Activated naive CD4-positive, alpha-beta T cell treated with anti-CD3 and anti-CD28 coated beads, Interleukin-2, amount 50 U/mL, for 24 hours (primary cell): Measurements from ENCODE around the gene DIS3L2.

Experiments used
- H3K27ac Mint-ChIP-seq: one replicate; pipeline ENCODE4 v1.8.0; 2021; ENCODE audit warnings: mild to moderate bottlenecking, mixed read lengths
- H3K27me3 Mint-ChIP-seq: one replicate; pipeline ENCODE4 v1.8.0; 2021; ENCODE audit warnings: mixed read lengths
- H3K36me3 Mint-ChIP-seq: one replicate; pipeline ENCODE4 v1.8.0; 2021; ENCODE audit warnings: mixed read lengths
- H3K4me1 Mint-ChIP-seq: one replicate; pipeline ENCODE4 v1.8.0; 2021; ENCODE audit warnings: mixed read lengths
- H3K4me3 Mint-ChIP-seq: one replicate; pipeline ENCODE4 v1.8.0; 2021; ENCODE audit warnings: mild to moderate bottlenecking, mixed read lengths
- H3K9me3 Mint-ChIP-seq: one replicate; pipeline ENCODE4 v1.8.0; 2021; ENCODE audit warnings: mixed read lengths

Gene DIS3L2

GRCh38 chr2:231966886-231967285 lies 5.4 kb downstream of the DIS3L2 start:
- Mint-ChIP-seq H3K4me1 (peaks cover 51% of the 10 kb centered on the region), H3K9me3 (no peaks in the 10 kb centered on the region), H3K27ac (peak overlapping the region; percentile 32), H3K27me3 (no peaks in the 10 kb centered on the region), H3K36me3 (peaks cover 9% of the 10 kb centered on the region), H3K4me3 (peak overlapping the region; percentile 34)

GRCh38 chr2:231968820-231969219 lies 7.3 kb downstream of the DIS3L2 start:
- H3K4me1 Mint-ChIP-seq, result peaks cover 40% of the 10 kb centered on the region
- no peaks in the 10 kb centered on the region for H3K9me3 Mint-ChIP-seq
- H3K27ac Mint-ChIP-seq, result no peak overlapping the region
- peaks cover 13% of the 10 kb centered on the region for H3K36me3 Mint-ChIP-seq
- no peaks in the 10 kb centered on the region for H3K27me3 Mint-ChIP-seq
- no peak overlapping the region for H3K4me3 Mint-ChIP-seq

- Mint-ChIP-seq H3K4me3 (no peak overlapping the region), H3K4me1 (peaks cover 24% of the 10 kb centered on the region), H3K27me3 (no peaks in the 10 kb centered on the region), H3K36me3 (peaks cover 13% of the 10 kb centered on the region), H3K9me3 (no peaks in the 10 kb centered on the region), H3K27ac (no peak overlapping the region)
These were observed 8.9 kb downstream of the DIS3L2 start for GRCh38 chr2:231970461-231970860.

GRCh38 chr2:231975001-231975400 lies 13.5 kb downstream of the DIS3L2 start:
- H3K4me1 Mint-ChIP-seq, result peaks cover 17% of the 10 kb centered on the region
- no peaks in the 10 kb centered on the region for H3K9me3 Mint-ChIP-seq

GRCh38 chr2:231977430-231977829 lies 15.9 kb downstream of the DIS3L2 start:
- H3K9me3 Mint-ChIP-seq, result no peaks in the 10 kb centered on the region
- H3K4me1 Mint-ChIP-seq, result peaks cover 27% of the 10 kb centered on the region
- no peaks in the 10 kb centered on the region for H3K27me3 Mint-ChIP-seq
- no peak overlapping the region for H3K4me3 Mint-ChIP-seq
- no peak overlapping the region for H3K27ac Mint-ChIP-seq
- peaks cover 11% of the 10 kb centered on the region for H3K36me3 Mint-ChIP-seq

More at GRCh38 chr2:231975001-231975400, 13.5 kb downstream of the DIS3L2 start:
- Mint-ChIP-seq H3K27ac (no peak overlapping the region), H3K4me3 (no peak overlapping the region), H3K36me3 (peaks cover 11% of the 10 kb centered on the region), H3K27me3 (no peaks in the 10 kb centered on the region)

GRCh38 chr2:231984992-231985391 lies 23.5 kb downstream of the DIS3L2 start:
- H3K9me3 Mint-ChIP-seq, result no peaks in the 10 kb centered on the region
- H3K4me1 Mint-ChIP-seq, result peaks cover 57% of the 10 kb centered on the region
- no peaks in the 10 kb centered on the region for H3K27me3 Mint-ChIP-seq
- peak overlapping the region; percentile 53 for H3K27ac Mint-ChIP-seq
- H3K36me3 Mint-ChIP-seq, result peaks cover 11% of the 10 kb centered on the region
- H3K4me3 Mint-ChIP-seq, result no peak overlapping the region

- peaks cover 59% of the 10 kb centered on the region for H3K4me1 Mint-ChIP-seq
- peaks cover 13% of the 10 kb centered on the region for H3K36me3 Mint-ChIP-seq
- H3K27me3 Mint-ChIP-seq, result no peaks in the 10 kb centered on the region
- H3K9me3 Mint-ChIP-seq, result no peaks in the 10 kb centered on the region
- no peak overlapping the region for H3K27ac Mint-ChIP-seq
- no peak overlapping the region for H3K4me3 Mint-ChIP-seq
These were observed 24.3 kb downstream of the DIS3L2 start for GRCh38 chr2:231985823-231986261.

- Mint-ChIP-seq H3K4me1 (peaks cover 61% of the 10 kb centered on the region), H3K27me3 (no peaks in the 10 kb centered on the region), H3K4me3 (no peak overlapping the region), H3K36me3 (peaks cover 15% of the 10 kb centered on the region), H3K27ac (no peak overlapping the region), H3K9me3 (no peaks in the 10 kb centered on the region)
These were observed 25.7 kb downstream of the DIS3L2 start for GRCh38 chr2:231987124-231987727.

GRCh38 chr2:231988179-231988866 lies 26.8 kb downstream of the DIS3L2 start:
- Mint-ChIP-seq H3K27ac (no peak overlapping the region), H3K36me3 (peaks cover 13% of the 10 kb centered on the region), H3K9me3 (no peaks in the 10 kb centered on the region), H3K27me3 (no peaks in the 10 kb centered on the region), H3K4me1 (peaks cover 67% of the 10 kb centered on the region), H3K4me3 (no peak overlapping the region)

GRCh38 chr2:231991664-231992063 lies 30.2 kb downstream of the DIS3L2 start:
- Mint-ChIP-seq H3K9me3 (no peaks in the 10 kb centered on the region), H3K36me3 (peaks cover 9% of the 10 kb centered on the region), H3K27me3 (no peaks in the 10 kb centered on the region), H3K27ac (no peak overlapping the region), H3K4me1 (peaks cover 78% of the 10 kb centered on the region), H3K4me3 (no peak overlapping the region)

GRCh38 chr2:231992888-231993287 lies 31.4 kb downstream of the DIS3L2 start:
- Mint-ChIP-seq H3K4me1 (peaks cover 78% of the 10 kb centered on the region), H3K4me3 (no peak overlapping the region), H3K9me3 (no peaks in the 10 kb centered on the region), H3K27ac (no peak overlapping the region), H3K36me3 (peaks cover 9% of the 10 kb centered on the region), H3K27me3 (no peaks in the 10 kb centered on the region)

- Mint-ChIP-seq H3K4me1 (peaks cover 68% of the 10 kb centered on the region), H3K27me3 (no peaks in the 10 kb centered on the region), H3K9me3 (no peaks in the 10 kb centered on the region), H3K4me3 (no peak overlapping the region), H3K27ac (no peak overlapping the region), H3K36me3 (peaks cover 7% of the 10 kb centered on the region)
These were observed 35.5 kb downstream of the DIS3L2 start for GRCh38 chr2:231996797-231997540.

- Mint-ChIP-seq H3K27me3 (no peaks in the 10 kb centered on the region), H3K4me1 (peaks cover 68% of the 10 kb centered on the region), H3K9me3 (no peaks in the 10 kb centered on the region), H3K27ac (peak overlapping the region; percentile 47), H3K4me3 (no peak overlapping the region), H3K36me3 (peaks cover 9% of the 10 kb centered on the region)
These were observed 36.5 kb downstream of the DIS3L2 start for GRCh38 chr2:231998046-231998445.

- no peaks in the 10 kb centered on the region for H3K9me3 Mint-ChIP-seq
- H3K4me3 Mint-ChIP-seq, result no peak overlapping the region
- no peaks in the 10 kb centered on the region for H3K27me3 Mint-ChIP-seq
- no peak overlapping the region for H3K27ac Mint-ChIP-seq
- peaks cover 52% of the 10 kb centered on the region for H3K4me1 Mint-ChIP-seq
- H3K36me3 Mint-ChIP-seq, result peaks cover 6% of the 10 kb centered on the region
These were observed 38.9 kb downstream of the DIS3L2 start for GRCh38 chr2:232000439-232000838.

GRCh38 chr2:232001073-232001472 lies 39.6 kb downstream of the DIS3L2 start:
- H3K27me3 Mint-ChIP-seq, result no peaks in the 10 kb centered on the region
- no peak overlapping the region for H3K4me3 Mint-ChIP-seq
- H3K9me3 Mint-ChIP-seq, result no peaks in the 10 kb centered on the region
- peaks cover 48% of the 10 kb centered on the region for H3K4me1 Mint-ChIP-seq
- H3K27ac Mint-ChIP-seq, result no peak overlapping the region
- peaks cover 10% of the 10 kb centered on the region for H3K36me3 Mint-ChIP-seq

GRCh38 chr2:232006253-232006652 lies 44.7 kb downstream of the DIS3L2 start:
- H3K27me3 Mint-ChIP-seq, result no peaks in the 10 kb centered on the region
- H3K4me1 Mint-ChIP-seq, result peaks cover 49% of the 10 kb centered on the region
- peaks cover 17% of the 10 kb centered on the region for H3K36me3 Mint-ChIP-seq
- H3K9me3 Mint-ChIP-seq, result no peaks in the 10 kb centered on the region
- H3K27ac Mint-ChIP-seq, result no peak overlapping the region
- no peak overlapping the region for H3K4me3 Mint-ChIP-seq
